CD4-positive, alpha-beta memory T cell (primary cell): ENCODE data around the gene ZHX3. TPM values are rescaled to one million over a fixed set of nuclear protein-coding genes. Genes with fewer than 3 reads are reported as not detected.

Experiments used
- CTCF ChIA-PET: fragments of 350-600 bp; sonication (Branson Sonifier 250); formaldehyde crosslinking; loops from one replicate; lab custom pipeline; 2021; ENCODE audit warnings: inconsistent platforms; ENCODE audit not compliant: partially characterized antibody; lab: Charles Lee
- POLR2A ChIA-PET: fragments of 350-600 bp; sonication (Branson Sonifier 250); formaldehyde crosslinking; loops from one replicate; lab custom pipeline; 2021; ENCODE audit not compliant: partially characterized antibody; lab: Charles Lee
- DNase-seq, 5 donors: peaks; one replicate each; pipeline versions ENCODE4 v3.0.0 to v3.0.0-alpha.2; 2020 to 2022; ENCODE audit warnings: mixed read lengths in 1 of 5
- H3K27ac ChIP-seq: one replicate; pipeline ENCODE4 v1.7.0; 2013; ENCODE audit warnings: low read depth, low read length
- H3K27me3 ChIP-seq: 2 replicates; pipeline ENCODE4 v1.7.0; 2013; ENCODE audit warnings: mild to moderate bottlenecking, low read length, moderate library complexity; ENCODE audit not compliant: insufficient read depth
- H3K36me3 ChIP-seq: 2 replicates; pipeline ENCODE4 v1.7.0; 2013; ENCODE audit warnings: mild to moderate bottlenecking, low read length, moderate library complexity; ENCODE audit not compliant: insufficient read depth
- H3K4me1 ChIP-seq: 2 replicates; pipeline ENCODE4 v1.7.0; 2013; ENCODE audit warnings: mild to moderate bottlenecking, low read length, moderate library complexity; ENCODE audit not compliant: insufficient read depth
- H3K4me3 ChIP-seq, 2 donors: one replicate each; pipeline ENCODE4 v1.7.0; 2013; ENCODE audit warnings: low read length in 2 of 2, mild to moderate bottlenecking in 1 of 2
- H3K9me3 ChIP-seq, 2 donors: one replicate each; pipeline ENCODE4 v1.7.0; 2013; ENCODE audit warnings: low read length in 2 of 2, control low read depth in 1 of 2; ENCODE audit not compliant: control insufficient read depth in 1 of 2
- H3K27ac Mint-ChIP-seq, 7 donors: one replicate each; pipeline ENCODE4 v1.8.0; 2020 to 2021; ENCODE audit warnings: mixed read lengths in 7 of 7, mild to moderate bottlenecking in 6 of 7, inconsistent platforms in 3 of 7, moderate library complexity in 3 of 7
- H3K27me3 Mint-ChIP-seq, 2 donors: one replicate each; pipeline ENCODE4 v1.8.0; 2020 to 2021; ENCODE audit warnings: mixed read lengths in 2 of 2
- H3K36me3 Mint-ChIP-seq, 2 donors: one replicate each; pipeline ENCODE4 v1.8.0; 2020 to 2021; ENCODE audit warnings: mixed read lengths in 2 of 2, inconsistent platforms in 1 of 2, mild to moderate bottlenecking in 1 of 2
- H3K4me1 Mint-ChIP-seq, 4 donors: one replicate each; pipeline ENCODE4 v1.8.0; 2020 to 2021; ENCODE audit warnings: mixed read lengths in 4 of 4, mild to moderate bottlenecking in 1 of 4
- H3K4me3 Mint-ChIP-seq, 8 donors: one replicate each; pipeline ENCODE4 v1.8.0; 2020 to 2021; ENCODE audit warnings: mixed read lengths in 8 of 8, mild to moderate bottlenecking in 7 of 8, moderate library complexity in 6 of 8, inconsistent platforms in 3 of 8
- H3K9me3 Mint-ChIP-seq, 8 donors: one replicate each; pipeline ENCODE4 v1.8.0; 2020 to 2021; ENCODE audit warnings: mixed read lengths in 8 of 8, mild to moderate bottlenecking in 5 of 8, inconsistent platforms in 3 of 8, moderate library complexity in 1 of 8
- intact Hi-C: fragments of 100-400 bp; cut with micrococcal nuclease; formaldehyde crosslinking; loops from one replicate; pipeline ENCODE4 v1.15.1; 2023
- polyA plus RNA-seq, 2 donors: library from polyadenylated mRNA; unstranded; fragments of 300-500 nt; fragmentation: Illumina TruSeq; gene quantifications; one replicate each; pipeline ENCODE4 v1.2.3, GENCODE V29; 2021
- total RNA-seq, 2 experiments: library from RNA; stranded (reverse); gene quantifications; one replicate each; pipeline ENCODE4 v1.2.3, GENCODE V29; 2021

The ZHX3 gene
- total and polyA plus RNA-seq, 4 experiments from 2014 or later = 2.4 to 6.3 (median 5.5) TPM

DNA sequence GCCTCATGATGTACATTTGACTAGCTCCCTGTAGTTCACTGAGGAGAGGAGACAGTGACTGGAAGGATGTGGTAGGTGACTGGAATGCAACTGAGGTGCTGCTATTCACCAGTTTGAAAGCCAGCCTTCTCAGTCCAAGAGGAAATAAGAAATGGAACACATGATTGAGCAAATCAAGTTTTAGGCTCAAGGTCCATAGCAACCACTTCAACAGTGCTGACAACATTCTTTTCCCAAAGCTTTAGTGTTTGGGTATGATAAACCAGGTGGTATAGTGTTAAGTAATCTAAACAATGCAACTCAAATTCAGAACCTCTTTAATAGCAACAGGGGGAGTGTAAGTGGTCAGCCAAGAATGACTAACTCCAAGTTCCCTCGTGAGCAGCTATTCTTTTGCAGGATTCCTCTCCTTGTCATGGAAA, 9.2 kb downstream of the ZHX3 start:
- CTCF ChIA-PET = no interaction called here
- no peak overlapping the region for H3K4me3 Mint-ChIP-seq
- H3K4me1 Mint-ChIP-seq = peaks cover 0 to 2% (median 0%) of the 10 kb centered on the region in 4 donors
- no peaks in the 10 kb centered on the region for H3K27me3 Mint-ChIP-seq
- Histone ChIP-seq H3K27ac (no peak overlapping the region), H3K27me3 (no peaks in the 10 kb centered on the region), H3K4me3 (no peak overlapping the region), H3K4me1 (no peaks in the 10 kb centered on the region), H3K36me3 (no peaks in the 10 kb centered on the region), H3K9me3 (no peaks in the 10 kb centered on the region)
- POLR2A ChIA-PET = interaction anchor here (0.8 kb wide), 1 partner anchor 9 kb away, joined by 3 read pairs; the partner anchor contains the start of gene ZHX3
- intact Hi-C loops = no loop called here
- no peaks in the 10 kb centered on the region for H3K9me3 Mint-ChIP-seq
- no peak overlapping the region for H3K27ac Mint-ChIP-seq
- no peak for DNase-seq
- peaks cover 0 to 5% of the 10 kb centered on the region in 2 donors for H3K36me3 Mint-ChIP-seq

DNA sequence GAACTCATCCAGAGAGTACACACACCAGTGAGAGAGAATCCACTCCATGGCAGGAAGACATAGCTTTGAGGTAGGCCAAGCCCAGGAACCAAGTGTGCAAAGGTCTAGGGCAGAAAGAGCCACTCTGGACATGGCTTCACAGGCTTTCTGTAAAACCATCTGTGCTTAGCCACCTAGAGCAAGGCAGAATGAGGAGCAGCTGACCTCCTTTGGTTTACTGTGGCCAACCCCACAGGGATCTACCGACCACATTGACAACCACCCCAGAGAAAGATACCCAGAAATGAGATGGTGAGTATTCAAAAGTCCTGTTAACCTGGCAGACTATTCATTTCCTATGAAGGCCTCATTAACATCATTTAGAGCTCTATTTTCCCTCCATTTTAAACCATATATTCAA, 10.5 kb downstream of the ZHX3 start:
- peaks cover 0 to 5% of the 10 kb centered on the region in 2 donors for H3K36me3 Mint-ChIP-seq
- no peak overlapping the region for H3K4me3 Mint-ChIP-seq
- no peaks in the 10 kb centered on the region for H3K27me3 Mint-ChIP-seq
- H3K27ac Mint-ChIP-seq = no peak overlapping the region
- Histone ChIP-seq H3K4me1 (no peaks in the 10 kb centered on the region), H3K36me3 (no peaks in the 10 kb centered on the region), H3K4me3 (no peak overlapping the region), H3K9me3 (no peaks in the 10 kb centered on the region), H3K27me3 (no peaks in the 10 kb centered on the region), H3K27ac (no peak overlapping the region)
- ChIA-PET POLR2A (no interaction called here), CTCF (interaction anchor here (1.6 kb wide), 1 partner anchor 339 kb away, joined by 3 read pairs; no protein-coding TSS in a partner anchor)
- intact Hi-C loops = no loop called here
- no peaks in the 10 kb centered on the region for H3K9me3 Mint-ChIP-seq
- DNase-seq = no peak
- H3K4me1 Mint-ChIP-seq = peaks cover 0 to 2% (median 0%) of the 10 kb centered on the region in 4 donors

DNA sequence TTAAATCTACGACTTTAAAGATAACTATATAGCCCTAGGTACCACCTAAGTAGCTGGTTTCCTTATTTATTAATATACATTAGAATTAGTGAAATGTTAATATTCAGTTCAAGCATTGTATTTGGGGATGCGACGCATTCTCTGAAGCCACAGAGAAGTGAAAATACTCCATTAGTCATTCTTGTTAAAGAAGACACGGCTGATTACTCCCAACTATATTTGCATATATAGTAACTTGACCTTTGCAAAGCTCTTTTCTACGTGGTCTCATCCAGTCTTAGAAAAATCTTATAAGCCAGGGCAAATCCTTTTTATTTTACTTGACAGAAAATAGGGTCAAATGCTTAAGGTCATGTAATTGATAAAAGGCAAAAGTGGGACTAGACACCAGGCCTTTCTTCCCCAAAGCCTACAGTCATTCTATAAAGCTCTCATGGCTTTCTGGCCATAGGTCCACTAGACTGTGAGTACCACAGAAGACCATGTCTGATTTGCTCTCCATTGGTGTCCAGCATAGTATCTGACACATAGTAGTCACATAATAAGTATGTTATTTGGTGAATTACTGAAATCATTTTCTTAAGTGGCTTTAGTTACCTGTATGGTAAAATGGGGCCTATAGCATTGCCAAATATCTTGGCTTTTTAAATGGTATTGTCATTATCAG, 11.3 kb downstream of the ZHX3 start:
- Mint-ChIP-seq H3K27me3 (no peaks in the 10 kb centered on the region), H3K4me1 (peaks cover 0 to 2% (median 0%) of the 10 kb centered on the region in 4 donors), H3K36me3 (peaks cover 0 to 5% of the 10 kb centered on the region in 2 donors), H3K4me3 (no peak overlapping the region), H3K27ac (no peak overlapping the region), H3K9me3 (no peaks in the 10 kb centered on the region)
- ChIA-PET CTCF (interaction anchor here (1.6 kb wide), 1 partner anchor 338 kb away, joined by 3 read pairs; no protein-coding TSS in a partner anchor), POLR2A (no interaction called here)
- Histone ChIP-seq H3K4me1 (no peaks in the 10 kb centered on the region), H3K27me3 (no peaks in the 10 kb centered on the region), H3K4me3 (no peak overlapping the region), H3K27ac (no peak overlapping the region), H3K9me3 (no peaks in the 10 kb centered on the region), H3K36me3 (no peaks in the 10 kb centered on the region)
- DNase-seq = no peak
- intact Hi-C loops = no loop called here

DNA sequence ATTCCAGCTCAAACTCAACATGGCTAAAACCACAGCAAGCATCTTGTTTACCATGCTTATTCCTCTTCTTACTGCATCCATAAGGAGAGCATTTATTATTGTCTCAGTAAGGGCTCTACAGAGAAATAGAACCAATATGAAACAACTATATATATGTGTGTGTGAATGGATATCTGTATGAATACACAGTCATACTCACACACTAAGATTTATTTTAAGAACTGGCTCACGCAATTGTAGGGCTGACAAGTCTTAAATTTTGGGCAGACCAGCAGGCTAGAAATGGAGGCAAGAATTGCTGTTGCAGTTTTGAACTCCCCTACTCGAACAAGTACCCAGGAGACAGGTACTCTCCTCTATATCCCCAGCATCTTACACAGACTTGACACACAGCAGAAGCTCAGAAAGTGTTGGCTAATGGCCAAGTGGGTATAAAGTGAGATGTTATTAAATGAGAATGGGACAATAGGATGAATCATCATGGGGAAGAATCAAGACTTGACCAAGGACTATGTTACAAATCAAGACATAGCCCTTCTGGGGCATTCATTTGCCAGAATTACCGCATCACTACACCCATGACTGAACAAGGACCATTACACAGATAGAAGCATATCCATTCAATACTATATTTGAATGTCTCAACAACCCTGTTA, 13.0 kb downstream of the ZHX3 start:
- DNase-seq = no peak
- ChIA-PET POLR2A (no interaction called here), CTCF (interaction anchor here (0.9 kb wide), 1 partner anchor 30 kb away, joined by 3 read pairs; no protein-coding TSS in a partner anchor)
- Mint-ChIP-seq H3K36me3 (peaks cover 0 to under 1% of the 10 kb centered on the region in 2 donors), H3K4me3 (no peak overlapping the region), H3K27ac (no peak overlapping the region), H3K4me1 (no peaks in the 10 kb centered on the region), H3K9me3 (no peaks in the 10 kb centered on the region), H3K27me3 (no peaks in the 10 kb centered on the region)
- Histone ChIP-seq H3K27me3 (no peaks in the 10 kb centered on the region), H3K9me3 (no peaks in the 10 kb centered on the region), H3K36me3 (no peaks in the 10 kb centered on the region), H3K27ac (no peak overlapping the region), H3K4me3 (no peak overlapping the region), H3K4me1 (no peaks in the 10 kb centered on the region)
- intact Hi-C loops = no loop called here

DNA sequence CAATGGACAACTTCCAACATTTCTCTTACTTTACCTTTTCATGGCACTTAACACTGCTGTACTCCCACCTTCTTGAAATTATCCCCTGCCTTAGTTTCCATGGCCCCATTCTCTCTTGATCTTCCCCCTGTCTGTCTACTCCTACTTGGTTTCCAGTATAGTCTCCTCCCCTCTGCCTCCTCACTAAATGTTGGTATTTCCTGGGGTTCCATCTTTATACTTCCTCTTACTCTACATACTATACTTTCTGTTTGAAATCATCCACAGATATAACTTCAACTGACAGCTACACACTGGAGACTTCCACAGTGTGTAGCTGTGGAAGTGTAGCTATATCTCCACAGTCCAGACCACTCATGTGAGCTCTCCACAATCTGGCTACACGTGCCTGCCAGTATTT, 13.5 kb downstream of the ZHX3 start:
- Histone ChIP-seq H3K27ac (no peak overlapping the region), H3K4me1 (no peaks in the 10 kb centered on the region), H3K27me3 (no peaks in the 10 kb centered on the region), H3K36me3 (no peaks in the 10 kb centered on the region), H3K9me3 (no peaks in the 10 kb centered on the region), H3K4me3 (no peak overlapping the region)
- no peaks in the 10 kb centered on the region for H3K36me3 Mint-ChIP-seq
- H3K27me3 Mint-ChIP-seq = no peaks in the 10 kb centered on the region
- intact Hi-C loops = no loop called here
- no peaks in the 10 kb centered on the region for H3K9me3 Mint-ChIP-seq
- no peak for DNase-seq
- H3K4me3 Mint-ChIP-seq = no peak overlapping the region
- H3K27ac Mint-ChIP-seq = no peak overlapping the region
- H3K4me1 Mint-ChIP-seq = no peaks in the 10 kb centered on the region
- ChIA-PET CTCF (no interaction called here), POLR2A (no interaction called here)

DNA sequence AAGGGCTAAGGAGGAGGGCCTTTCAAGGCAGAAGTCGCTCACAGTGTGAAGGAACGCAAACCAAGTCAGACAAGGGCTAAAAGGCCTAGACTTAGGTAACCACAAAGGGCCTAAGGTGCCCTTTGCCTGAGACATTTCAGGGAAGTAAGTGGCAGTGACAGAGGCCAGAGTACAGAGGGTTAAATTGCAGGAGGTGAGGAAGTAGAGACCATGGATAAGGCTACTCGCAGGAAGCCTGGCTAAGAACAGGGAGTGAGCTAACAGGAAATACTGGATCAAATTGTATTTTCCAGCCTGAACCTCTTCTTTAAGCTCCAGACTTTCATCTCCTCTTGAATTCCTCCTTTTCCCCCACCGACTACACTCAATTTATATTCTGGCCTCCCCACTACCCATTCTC, 16.6 kb downstream of the ZHX3 start:
- Mint-ChIP-seq H3K27me3 (no peaks in the 10 kb centered on the region), H3K4me1 (no peaks in the 10 kb centered on the region), H3K9me3 (no peaks in the 10 kb centered on the region), H3K27ac (peak overlapping the region in 1 of 7 donors; percentile 26), H3K4me3 (no peak overlapping the region), H3K36me3 (no peaks in the 10 kb centered on the region)
- POLR2A ChIA-PET = no interaction called here
- Histone ChIP-seq H3K36me3 (no peaks in the 10 kb centered on the region), H3K9me3 (no peaks in the 10 kb centered on the region), H3K27me3 (no peaks in the 10 kb centered on the region), H3K4me3 (no peak overlapping the region), H3K27ac (no peak overlapping the region), H3K4me1 (no peaks in the 10 kb centered on the region)
- DNase-seq = no peak
- intact Hi-C loops = no loop called here
- CTCF ChIA-PET = no interaction called here

DNA sequence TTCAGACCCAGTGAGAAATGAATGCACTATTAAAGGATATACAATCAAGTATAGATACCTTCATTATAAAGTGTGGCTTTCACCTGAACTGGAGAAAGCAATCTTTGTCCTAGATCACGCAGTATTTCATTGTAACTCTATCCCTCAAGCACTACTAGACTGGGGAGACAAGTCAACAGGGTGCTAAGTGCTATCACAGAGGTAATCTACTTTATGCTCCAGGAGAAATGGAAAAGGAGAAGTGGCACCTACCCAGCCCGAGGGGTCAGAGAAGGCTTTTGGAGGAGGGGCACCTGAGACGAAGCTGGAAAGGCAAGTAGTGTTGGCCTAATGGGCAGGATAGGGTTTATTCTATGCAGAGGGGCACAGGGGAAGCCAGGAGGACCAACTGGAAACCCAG, 17.1 kb downstream of the ZHX3 start:
- Mint-ChIP-seq H3K4me3 (no peak overlapping the region), H3K36me3 (no peaks in the 10 kb centered on the region), H3K27ac (peak overlapping the region in 1 of 7 donors; percentile 26), H3K9me3 (no peaks in the 10 kb centered on the region), H3K4me1 (no peaks in the 10 kb centered on the region), H3K27me3 (no peaks in the 10 kb centered on the region)
- ChIA-PET POLR2A (no interaction called here), CTCF (no interaction called here)
- intact Hi-C loops = no loop called here
- H3K9me3 ChIP-seq = no peaks in the 10 kb centered on the region
- no peaks in the 10 kb centered on the region for H3K4me1 ChIP-seq
- no peaks in the 10 kb centered on the region for H3K27me3 ChIP-seq
- no peaks in the 10 kb centered on the region for H3K36me3 ChIP-seq
- no peak overlapping the region for H3K27ac ChIP-seq
- H3K4me3 ChIP-seq = no peak overlapping the region
- no peak for DNase-seq
